Stimulated activated CD4-positive, alpha-beta T cell treated with anti-CD3 and anti-CD28 coated beads, Interleukin-4, amount 100 ng/mL, for 1 hour (primary cell): Measurements from ENCODE around the gene MVP.
"Not testable (repeated sequence)": the region's sequence is repeated elsewhere in the genome, so short reads cannot be mapped to it uniquely, and the experiment has no call there.

Experiments
- DNase-seq: peaks from one replicate; pipeline ENCODE4 v3.0.0-alpha.2; 2020

MVP gene

DNA sequence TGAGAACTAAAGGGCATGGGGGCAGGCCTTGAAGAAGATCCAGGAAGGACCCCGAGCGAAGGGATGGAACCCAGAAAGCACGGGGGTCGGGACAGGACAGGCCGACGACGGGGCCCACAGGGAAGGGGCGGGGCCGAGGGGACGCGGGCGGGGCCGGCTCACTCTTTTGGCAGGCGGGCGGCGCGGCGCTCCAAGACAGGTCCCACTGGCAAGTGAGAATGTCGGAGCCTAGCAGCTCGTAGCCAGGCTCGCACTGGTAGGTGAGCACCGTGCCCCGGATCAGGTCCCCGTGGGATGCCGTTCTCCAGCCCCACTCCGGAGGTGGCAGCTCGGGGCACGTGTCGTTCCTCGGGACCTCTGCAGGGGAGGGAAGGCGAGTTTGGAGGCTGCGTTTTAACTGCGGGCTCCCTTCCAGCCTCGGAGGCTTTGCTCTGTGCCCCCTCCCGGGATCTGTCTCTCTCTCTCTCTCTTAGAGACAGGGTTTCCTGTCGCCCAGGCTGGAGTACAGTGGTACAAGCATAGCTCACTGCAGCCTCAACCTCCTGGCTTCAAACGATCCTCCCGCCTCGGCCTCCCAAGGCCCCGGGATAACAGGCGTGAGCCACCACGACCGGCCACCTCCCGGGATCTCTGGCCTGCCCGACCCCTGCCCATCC is 56.5 kb downstream of the MVP start:
- DNase-seq = peak; percentile 51

DNA sequence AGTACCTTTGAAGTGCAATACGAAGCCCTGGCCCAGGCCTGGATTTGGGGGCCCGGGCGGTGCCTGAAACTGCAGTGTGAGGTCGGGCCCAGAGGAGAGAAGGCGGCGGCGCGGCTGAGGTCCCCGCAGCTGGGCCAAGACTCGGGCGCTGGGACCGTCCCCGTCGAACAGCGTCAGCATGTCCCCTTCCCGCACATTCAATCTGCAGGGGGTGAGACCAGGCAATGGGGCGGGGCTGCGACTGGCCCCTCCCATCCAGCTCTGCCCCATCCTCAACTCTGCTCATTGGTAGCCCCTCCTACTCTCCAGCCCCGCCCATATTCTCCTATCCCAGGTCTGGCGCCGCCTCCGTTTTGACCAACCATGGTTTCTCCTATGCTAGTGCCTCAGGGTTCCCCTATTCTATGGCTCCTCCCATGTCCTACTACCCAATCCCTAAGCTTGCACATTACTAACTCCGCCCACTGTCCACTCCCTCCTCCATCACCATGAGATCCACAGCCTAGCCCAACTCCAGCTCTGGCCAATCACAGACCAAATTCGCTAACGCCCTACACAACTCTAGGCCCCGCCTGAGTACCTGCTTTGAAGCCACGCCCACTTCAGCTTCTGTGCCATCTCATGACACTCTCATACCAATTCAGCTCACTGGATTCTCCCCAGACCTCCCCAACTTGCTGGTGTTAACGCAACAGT is 57.2 kb downstream of the MVP start:
- peak; percentile 56 for DNase-seq

DNA sequence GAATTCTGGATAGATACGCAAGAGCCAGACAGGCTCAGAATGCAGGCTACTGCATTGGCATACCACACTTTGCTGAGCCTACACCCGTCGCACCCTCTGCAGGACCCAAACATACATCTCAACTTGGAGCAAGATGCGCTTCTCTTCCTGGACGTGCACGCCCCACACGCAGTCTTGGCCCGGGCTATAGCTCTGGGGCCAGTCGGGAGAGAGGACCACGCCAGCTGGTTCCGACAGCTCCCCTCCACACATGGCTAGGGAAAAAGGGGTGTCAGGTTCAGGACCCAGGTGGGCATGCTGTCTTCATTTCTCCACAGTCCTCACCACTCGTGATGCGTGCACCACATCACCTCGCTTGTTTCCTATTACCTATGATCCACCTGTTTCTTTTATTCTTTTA is 57.9 kb downstream of the MVP start:
- no peak for DNase-seq

DNA sequence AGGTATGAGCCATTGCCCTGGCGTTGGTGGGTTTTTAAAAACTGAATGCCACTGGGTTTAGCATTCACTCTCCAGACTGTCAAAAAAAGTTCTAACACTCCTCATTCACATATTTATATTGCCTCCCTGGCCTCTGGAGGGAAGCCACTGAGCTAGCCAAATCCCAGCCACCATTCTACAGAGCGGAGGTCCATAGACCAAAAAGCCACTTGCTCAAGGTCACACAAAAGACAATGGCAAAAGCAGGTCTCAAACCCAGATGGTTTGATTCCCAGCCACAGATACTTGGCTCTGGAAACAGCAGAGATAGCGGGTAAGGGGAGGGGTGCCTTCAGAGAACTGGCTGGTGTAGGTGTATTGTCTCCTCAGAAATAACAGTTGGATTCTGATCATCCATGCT is 60.8 kb downstream of the MVP start:
- no peak for DNase-seq

GRCh38 chr16:29883987-29884386 is 63.7 kb downstream of the MVP start:
- no peak for DNase-seq

- not testable (repeated sequence) for DNase-seq
Observed at GRCh38 chr16:29889372-29889771, 69.1 kb downstream of the MVP start.

DNA sequence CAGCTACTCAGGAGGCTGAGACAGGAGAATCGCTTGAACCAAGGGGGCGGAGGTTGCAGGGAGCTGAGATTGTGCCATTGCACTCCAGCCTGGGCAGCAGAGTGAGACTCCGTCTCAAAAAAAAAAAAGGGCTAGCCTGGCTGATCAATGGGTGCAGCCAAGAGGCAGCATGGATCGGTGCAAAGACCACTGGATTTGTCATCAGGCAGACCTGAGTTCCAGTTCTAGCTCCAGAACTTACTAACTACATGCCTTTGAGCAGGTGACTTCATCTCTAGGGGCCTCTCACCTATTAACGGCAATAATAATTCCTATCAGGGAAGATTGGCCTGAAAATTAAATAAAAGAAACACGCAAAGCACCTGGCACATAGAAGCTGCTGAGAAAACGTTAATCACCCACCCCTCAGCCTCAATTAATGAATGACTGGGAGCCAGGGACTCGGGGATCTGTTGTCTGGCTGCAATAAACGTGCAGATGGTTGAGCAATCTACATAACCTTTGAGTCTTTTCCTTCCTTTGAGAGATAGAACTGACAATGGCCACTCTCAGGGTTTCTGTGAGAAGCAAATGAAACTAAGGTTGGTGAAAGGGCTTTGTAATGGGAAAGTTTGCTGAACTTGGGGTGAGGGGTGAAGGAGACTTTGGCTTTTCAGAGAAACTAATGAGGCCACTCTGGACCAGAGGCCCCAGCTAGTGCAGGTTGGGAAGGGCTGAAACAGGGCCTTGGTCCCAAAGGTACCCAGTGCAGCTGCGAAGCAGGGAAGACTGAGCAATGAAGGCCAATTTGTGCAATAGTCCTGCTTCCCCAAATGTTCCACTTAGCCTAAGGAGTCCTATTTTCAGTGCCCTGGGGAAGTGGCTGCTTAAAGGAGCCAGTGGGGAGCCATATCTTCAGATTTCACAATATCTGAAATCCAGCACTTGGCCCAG is 71.5 kb downstream of the MVP start:
- no peak for DNase-seq

DNA sequence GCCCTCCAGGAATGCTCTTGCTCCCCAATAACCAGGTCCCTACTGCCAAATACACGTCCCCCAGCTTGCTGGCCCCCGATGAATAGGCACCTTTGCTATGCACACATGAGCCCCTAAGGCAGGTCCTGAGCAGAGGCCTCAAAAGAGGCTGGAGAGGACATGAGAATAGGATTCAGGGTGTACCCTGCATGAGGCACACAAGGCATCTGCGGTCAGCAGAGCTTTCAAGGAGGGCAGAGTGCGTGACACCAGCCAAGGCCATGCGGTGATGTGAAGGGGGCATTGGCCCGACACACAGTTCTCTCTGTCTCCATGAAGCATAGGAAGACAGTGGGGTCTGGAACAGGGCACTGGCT is 72.2 kb downstream of the MVP start:
- no peak for DNase-seq

GRCh38 chr16:29893553-29893952 is 73.3 kb downstream of the MVP start:
- DNase-seq = no peak

GRCh38 chr16:29894352-29894751 is 74.1 kb downstream of the MVP start:
- no peak for DNase-seq

- DNase-seq = no peak
Observed at GRCh38 chr16:29896841-29897240, 76.6 kb downstream of the MVP start.

GRCh38 chr16:29897333-29897732 is 77.1 kb downstream of the MVP start:
- DNase-seq = no peak
